Aorta (tissue), 5 donors: ENCODE data around the gene CFAP46. TPM values are rescaled to one million over a fixed set of nuclear protein-coding genes. Genes with fewer than 3 reads are reported as not detected.
"Not testable (repeated sequence)": the region's sequence is repeated elsewhere in the genome, so short reads cannot be mapped to it uniquely, and the experiment has no call there.

Experiments used
- ATAC-seq: fragments of 200-7000 bp; cut with Tn5 transposase; one replicate; pipeline ENCODE4 v1.9.1; 2022; ENCODE audit warnings: moderate library complexity; ENCODE audit not compliant: low FRiP score
- DNase-seq, 2 donors: peaks; one replicate each; pipeline ENCODE4 v3.0.0-alpha.2; 2020
- H3K27ac ChIP-seq, 2 donors: one replicate each; pipeline ENCODE4 v1.5.1; 2013; ENCODE audit warnings: low read length in 2 of 2, mild to moderate bottlenecking in 2 of 2, moderate library complexity in 2 of 2, control low read depth in 1 of 2, inconsistent platforms in 1 of 2, low read depth in 1 of 2
- H3K27me3 ChIP-seq, 2 donors: one replicate each; pipeline ENCODE4 v1.6.1; 2013; ENCODE audit warnings: control low read depth in 1 of 2, low read length in 1 of 2, mild to moderate bottlenecking in 1 of 2, moderate library complexity in 1 of 2; ENCODE audit not compliant: insufficient read depth in 2 of 2, control insufficient read depth in 1 of 2
- H3K36me3 ChIP-seq, 2 donors: one replicate each; pipeline ENCODE4 v1.6.1; 2013; ENCODE audit warnings: control low read depth in 1 of 2, low read length in 1 of 2, mild to moderate bottlenecking in 1 of 2; ENCODE audit not compliant: insufficient read depth in 2 of 2, control insufficient read depth in 1 of 2
- H3K4me1 ChIP-seq, 2 donors: one replicate each; pipeline ENCODE4 v1.6.1; 2013; ENCODE audit warnings: low read length in 2 of 2, control low read depth in 1 of 2, mild to moderate bottlenecking in 1 of 2, moderate library complexity in 1 of 2; ENCODE audit not compliant: insufficient read depth in 2 of 2, control insufficient read depth in 1 of 2
- H3K4me3 ChIP-seq, 2 donors: one replicate each; pipeline ENCODE4 v1.5.1; 2013; ENCODE audit warnings: low read length in 2 of 2, control low read depth in 1 of 2, mild to moderate bottlenecking in 1 of 2
- H3K9me3 ChIP-seq: one replicate; pipeline ENCODE4 v1.6.1; 2013; ENCODE audit warnings: mild to moderate bottlenecking, low read length; ENCODE audit not compliant: control insufficient read depth
- WGBS, 2 donors: extraction: QIAGEN DNeasy Blood & Tissue Kit; methylation state at CpG; one replicate each; pipeline ENCODE4 v1.1.7; 2013; 5-methylcytosine and 5-hydroxymethylcytosine counted together
- intact Hi-C, 2 donors: fragments of 100-400 bp; cut with DNase I; formaldehyde crosslinking; loops; one replicate each; pipeline versions ENCODE4 v1.14.2 to v1.15.0; 2022
- polyA plus RNA-seq, 2 donors: library from polyadenylated mRNA; stranded (reverse); fragments of 200-250 nt; gene quantifications; one replicate each; pipeline ENCODE4 v1.2.3, GENCODE V29; 2013
- total RNA-seq, 2 donors: library from RNA; stranded (reverse); fragmentation: NEBNext Ultra II Directional; extraction: Animal tissue kit (Norgen Biotek cat#: 25700); gene quantifications; one replicate each; pipeline ENCODE4 v1.2.1, GENCODE V29; 2021
- donor health status: healthy with polysubstance abuse.
- donor health status: Bipolar disorder and iron deficiency.
- donor health status: DM: no; HTN: no; CAD: no.
- donor health status: DM: no; HTN: no; CAD: no.
- donor health status: DM: yes; HTN: yes; CAD: no.

Gene CFAP46
- total and polyA plus RNA-seq, 4 donors = 0.42 TPM; not detected in 3

- intact Hi-C loops = no loop called here
- Histone ChIP-seq H3K27me3 (no peaks in the 10 kb centered on the region), H3K9me3 (peaks cover 1% of the 10 kb centered on the region), H3K36me3 (peaks cover 0 to 5% of the 10 kb centered on the region in 2 donors), H3K4me1 (no peaks in the 10 kb centered on the region), H3K4me3 (no peak overlapping the region), H3K27ac (no peak overlapping the region)
- 75 to 78% methylated on average over 28 to 29 of the region's 29 CpGs for WGBS, 2 donors
- ATAC-seq (no peak), DNase-seq (no peak)
Observed at GRCh38 chr10:132774181-132774901, 168.0 kb downstream of the CFAP46 start.

GRCh38 chr10:132772816-132773215 is 169.6 kb downstream of the CFAP46 start:
- H3K27me3 ChIP-seq, H3K4me3 ChIP-seq, H3K9me3 ChIP-seq, intact Hi-C loops, H3K27ac ChIP-seq, H3K4me1 ChIP-seq, DNase-seq, H3K36me3 ChIP-seq, ATAC-seq: not testable (repeated sequence)
- WGBS, 2 donors = 92 to 93% methylated on average over 19 to 20 of the region's 25 CpGs

- intact Hi-C loops = no loop called here
- no peak overlapping the region for H3K4me3 ChIP-seq
- peaks cover 0 to 8% of the 10 kb centered on the region in 2 donors for H3K36me3 ChIP-seq
- no peaks in the 10 kb centered on the region for H3K27me3 ChIP-seq
- DNase-seq (no peak), ATAC-seq (no peak)
- 95 to 96% methylated on average over 40 to 45 of the region's 45 CpGs for WGBS, 2 donors
- peaks cover 2% of the 10 kb centered on the region for H3K9me3 ChIP-seq
- H3K4me1 ChIP-seq = no peaks in the 10 kb centered on the region
- H3K27ac ChIP-seq = no peak overlapping the region
Observed at GRCh38 chr10:132770061-132771021, 172.0 kb downstream of the CFAP46 start.

GRCh38 chr10:132768346-132769248 is 173.8 kb downstream of the CFAP46 start:
- H3K36me3 ChIP-seq = peaks cover 0 to 8% of the 10 kb centered on the region in 2 donors
- H3K9me3 ChIP-seq = peaks cover 2% of the 10 kb centered on the region
- no peaks in the 10 kb centered on the region for H3K4me1 ChIP-seq
- H3K27ac ChIP-seq = no peak overlapping the region
- DNase-seq = no peak
- 98% methylated on average over 41 of the region's 41 CpGs for WGBS, 2 donors
- H3K27me3 ChIP-seq = no peaks in the 10 kb centered on the region
- H3K4me3 ChIP-seq = no peak overlapping the region
- intact Hi-C loops = no loop called here
- no peak for ATAC-seq

GRCh38 chr10:132766291-132766690 is 176.1 kb downstream of the CFAP46 start:
- H3K36me3 ChIP-seq = peaks cover 0 to 8% of the 10 kb centered on the region in 2 donors
- ATAC-seq = no peak

GRCh38 chr10:132765435-132765834 is 176.9 kb downstream of the CFAP46 start:
- DNase-seq = no peak
- no peaks in the 10 kb centered on the region for H3K27me3 ChIP-seq
- no peak overlapping the region for H3K27ac ChIP-seq
- intact Hi-C loops = no loop called here
- no peak for ATAC-seq
- H3K4me3 ChIP-seq = no peak overlapping the region
- peaks cover 2% of the 10 kb centered on the region for H3K9me3 ChIP-seq
- WGBS, 2 donors = 87 to 88% methylated on average over 11 of the region's 11 CpGs
- no peaks in the 10 kb centered on the region for H3K4me1 ChIP-seq
- H3K36me3 ChIP-seq = peaks cover 0 to 8% of the 10 kb centered on the region in 2 donors

More at GRCh38 chr10:132766291-132766690, 176.1 kb downstream of the CFAP46 start:
- Histone ChIP-seq H3K4me3 (no peak overlapping the region), H3K27me3 (no peaks in the 10 kb centered on the region), H3K9me3 (peaks cover 2% of the 10 kb centered on the region), H3K4me1 (no peaks in the 10 kb centered on the region), H3K27ac (no peak overlapping the region)
- no peak for DNase-seq
- 95% methylated on average over 13 of the region's 13 CpGs for WGBS, 2 donors
- intact Hi-C loops = no loop called here

GRCh38 chr10:132764108-132764507 is 178.3 kb downstream of the CFAP46 start:
- Histone ChIP-seq H3K9me3 (no peaks in the 10 kb centered on the region), H3K4me3 (no peak overlapping the region), H3K27me3 (no peaks in the 10 kb centered on the region), H3K36me3 (peaks cover 0 to 8% of the 10 kb centered on the region in 2 donors), H3K4me1 (no peaks in the 10 kb centered on the region), H3K27ac (no peak overlapping the region)
- DNase-seq = no peak
- 87 to 89% methylated on average over 11 of the region's 11 CpGs for WGBS, 2 donors
- intact Hi-C loops = loop anchor here in 1 of 2 donors (5.0 kb wide), 1 partner anchor 472 kb away; no protein-coding TSS in a partner anchor
- ATAC-seq = no peak

GRCh38 chr10:132763545-132763944 is 178.8 kb downstream of the CFAP46 start:
- Histone ChIP-seq H3K4me3 (no peak overlapping the region), H3K27ac (no peak overlapping the region), H3K4me1 (no peaks in the 10 kb centered on the region), H3K9me3 (no peaks in the 10 kb centered on the region), H3K27me3 (no peaks in the 10 kb centered on the region), H3K36me3 (peaks cover 0 to 6% of the 10 kb centered on the region in 2 donors)
- WGBS, 2 donors = 91 to 92% methylated on average over 5 of the region's 5 CpGs
- DNase-seq = no peak
- intact Hi-C loops = loop anchor here in 1 of 2 donors (5.0 kb wide), 1 partner anchor 471 kb away; no protein-coding TSS in a partner anchor
- ATAC-seq = no peak
